ENCODE measurements around the gene SYT2.

DNA sequence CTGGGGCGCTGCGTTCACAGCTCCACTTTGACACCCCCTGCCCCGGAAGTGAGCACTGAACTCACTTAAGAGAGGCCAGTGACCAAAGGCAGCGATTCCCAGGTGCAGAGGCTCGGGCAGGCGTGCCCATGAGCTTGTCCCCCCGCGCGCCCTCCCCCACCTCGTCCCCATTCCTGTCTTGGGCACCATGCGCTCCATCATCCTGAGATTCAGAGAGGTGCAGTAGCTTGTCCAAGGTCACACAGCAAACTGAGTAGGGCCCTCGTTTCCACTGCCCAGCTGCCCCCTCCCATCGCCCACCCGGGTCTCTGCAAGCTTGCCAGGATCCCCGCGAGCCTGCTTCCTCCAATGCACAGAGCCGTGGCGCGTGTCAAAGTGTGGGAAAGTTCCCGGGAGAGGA, 68.0 kb downstream of the SYT2 start:
- TF ChIP-seq EZH2 (IDR thresholded peaks at IDR 0.05; ENCODE audit: borderline replicate concordance, low read length) = no peak
- TF ChIP-seq, protein P1, sequence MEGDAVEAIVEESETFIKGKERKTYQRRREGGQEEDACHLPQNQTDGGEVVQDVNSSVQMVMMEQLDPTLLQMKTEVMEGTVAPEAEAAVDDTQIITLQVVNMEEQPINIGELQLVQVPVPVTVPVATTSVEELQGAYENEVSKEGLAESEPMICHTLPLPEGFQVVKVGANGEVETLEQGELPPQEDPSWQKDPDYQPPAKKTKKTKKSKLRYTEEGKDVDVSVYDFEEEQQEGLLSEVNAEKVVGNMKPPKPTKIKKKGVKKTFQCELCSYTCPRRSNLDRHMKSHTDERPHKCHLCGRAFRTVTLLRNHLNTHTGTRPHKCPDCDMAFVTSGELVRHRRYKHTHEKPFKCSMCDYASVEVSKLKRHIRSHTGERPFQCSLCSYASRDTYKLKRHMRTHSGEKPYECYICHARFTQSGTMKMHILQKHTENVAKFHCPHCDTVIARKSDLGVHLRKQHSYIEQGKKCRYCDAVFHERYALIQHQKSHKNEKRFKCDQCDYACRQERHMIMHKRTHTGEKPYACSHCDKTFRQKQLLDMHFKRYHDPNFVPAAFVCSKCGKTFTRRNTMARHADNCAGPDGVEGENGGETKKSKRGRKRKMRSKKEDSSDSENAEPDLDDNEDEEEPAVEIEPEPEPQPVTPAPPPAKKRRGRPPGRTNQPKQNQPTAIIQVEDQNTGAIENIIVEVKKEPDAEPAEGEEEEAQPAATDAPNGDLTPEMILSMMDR (conservative IDR thresholded peaks at IDR 0.05 in 1 of 2, IDR thresholded peaks at IDR 0.05 in 1 of 2; ENCODE audit: extremely low read depth in 1 of 2, insufficient read depth in 1 of 2, low read depth in 1 of 2, low read length in 2 of 2) = no peak

Data from mammary epithelial cell (primary cell).